K562 (cell line): ENCODE results near the gene PRKAG2.

Experiments used
- NFYB ChIP-seq: IDR thresholded peaks from 2 replicates; pipeline ENCODE4 v1.6.1; 2011; ENCODE audit warnings: mild to moderate bottlenecking, moderate library complexity; ENCODE audit not compliant: insufficient read length; ENCODE audit errors: extremely low read depth
- SMC3 ChIP-seq: conservative IDR thresholded peaks from 2 replicates; pipeline ENCODE4 v1.6.1; 2011; ENCODE audit warnings: low read depth, low read length, improper control_type of control experiment; ENCODE audit not compliant: insufficient read depth
- TCF7L2 ChIP-seq: fragments of 150-350 bp; IDR thresholded peaks from 2 replicates; pipeline ENCODE4 v1.6.1; 2016; ENCODE audit warnings: low read depth, mild to moderate bottlenecking, low read length, moderate library complexity
- ZNF41 ChIP-seq: fragments of 250-450 bp; sonication (Bioruptor Pico); conservative IDR thresholded peaks from 2 replicates; pipeline ENCODE4 v1.4.0; 2020; ENCODE audit warnings: mild to moderate bottlenecking
- TF ChIP-seq, protein P1 (sequence below): sonication (generic); formaldehyde crosslinking; IDR thresholded peaks from 2 replicates; pipeline ENCODE4 v1.9.0; 2022; ENCODE audit warnings: mild to moderate bottlenecking, missing genetic modification reagents

GRCh38 chr7:151672716-151673115 lies 204.2 kb downstream of the PRKAG2 start:
- TF ChIP-seq, protein P1, sequence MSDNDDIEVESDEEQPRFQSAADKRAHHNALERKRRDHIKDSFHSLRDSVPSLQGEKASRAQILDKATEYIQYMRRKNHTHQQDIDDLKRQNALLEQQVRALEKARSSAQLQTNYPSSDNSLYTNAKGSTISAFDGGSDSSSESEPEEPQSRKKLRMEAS (CRISPR knock-in tag), result 0 out of 2 replicates have a peak, but pooled peaks have one; percentile 11
- TF ChIP-seq TCF7L2 (no peak), NFYB (no peak), ZNF41 (CRISPR knock-in tag) (no peak), SMC3 (no peak)
